ENCODE measurements around the gene JCHAIN. TPM values are rescaled to one million over a fixed set of nuclear protein-coding genes. Genes with fewer than 3 reads are reported as not detected.

JCHAIN gene
- total and polyA plus RNA-seq, 2 of the 8 experiments (the other 6 are each of a cell fraction or from before 2014, with no cell fraction given) = not detected

DNA sequence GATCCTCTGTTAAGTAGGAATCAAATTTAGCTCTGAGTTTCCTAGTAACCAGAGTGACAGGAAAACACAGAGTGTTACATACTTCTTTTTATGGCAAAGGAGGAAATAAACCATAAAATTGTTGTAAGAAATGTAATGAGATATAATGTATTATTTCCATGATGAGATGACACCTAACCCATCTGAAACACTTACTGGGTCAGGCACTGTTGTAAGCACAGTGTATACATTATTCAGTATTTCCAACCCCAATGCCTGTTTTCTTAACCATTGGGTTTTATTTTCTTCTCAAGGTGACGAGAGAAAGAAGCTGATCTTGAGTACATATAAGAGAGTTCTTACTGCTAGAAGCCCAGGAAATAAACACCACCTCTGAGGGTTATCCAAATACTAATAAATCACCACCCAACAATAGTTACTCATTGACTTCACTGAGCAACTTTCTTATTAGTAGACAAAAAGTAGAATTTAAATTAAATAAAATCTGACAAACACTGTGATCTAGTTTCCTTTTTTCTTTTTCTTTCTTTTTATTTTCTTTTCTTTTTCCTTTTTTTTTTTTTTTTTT, 42.0 kb downstream of the JCHAIN start:
- no peak overlapping the region for H2AK5ac ChIP-seq (ENCODE audit: low read depth, low read length)
- no peaks in the 10 kb centered on the region for H3K9me3 ChIP-seq (ENCODE audit: insufficient read depth in 2 of 2, low read depth in 1 of 2, low read length in 1 of 2)
- no peaks in the 10 kb centered on the region for H3K4me1 ChIP-seq (replicated peaks in 1 of 4; ENCODE audit: control insufficient read depth in 3 of 4, insufficient read depth in 4 of 4, low read length in 3 of 4)
- FAIRE-seq (no peak), DNase-seq (ENCODE audit: low read depth in 1 of 2, low spot score in 2 of 2) (no peak)
- H2AFZ ChIP-seq (ENCODE audit: low read length) = no peak overlapping the region
- no peak overlapping the region for H4K5ac ChIP-seq (ENCODE audit: insufficient read length, low read depth, low read length)
- POLR2A ChIA-PET (ENCODE audit: partially characterized antibody) = no interaction called here
- H3K4me2 ChIP-seq (ENCODE audit: insufficient read depth in 1 of 2, low read depth in 2 of 2, low read length in 2 of 2) = no peak overlapping the region
- H2BK12ac ChIP-seq (ENCODE audit: low read depth, low read length) = no peak overlapping the region
- H2BK20ac ChIP-seq (ENCODE audit: low read length) = no peak overlapping the region
- H3K18ac ChIP-seq (ENCODE audit: extremely low read depth, low read length) = no peak overlapping the region
- H3K56ac ChIP-seq (replicated peaks; ENCODE audit: insufficient read length, low read depth, low read length) = no peak overlapping the region
- CTCF ChIA-PET (ENCODE audit: partially characterized antibody) = interaction anchor here (1.0 kb wide), 1 partner anchor 9 kb away, joined by 3 read pairs; no protein-coding TSS in a partner anchor
- no peak overlapping the region for H2BK15ac ChIP-seq (ENCODE audit: low read length)
- no peak overlapping the region for H3K23ac ChIP-seq (ENCODE audit: insufficient read length)
- H3K4ac ChIP-seq (replicated peaks; ENCODE audit: insufficient read length, low read depth, low read length) = no peak overlapping the region
- no peak overlapping the region for H3K9ac ChIP-seq (replicated peaks in 1 of 4; ENCODE audit: extremely low read depth in 1 of 4, low read depth in 3 of 4, low read length in 3 of 4)
- H3K27me3 ChIP-seq (replicated peaks in 1 of 4; ENCODE audit: control insufficient read depth in 3 of 4, extremely low read depth in 1 of 4, insufficient read depth in 3 of 4, low read length in 3 of 4) = no peaks in the 10 kb centered on the region
- H2BK120ac ChIP-seq (replicated peaks; ENCODE audit: low read depth, low read length) = no peak overlapping the region
- no peak overlapping the region for H3K14ac ChIP-seq (ENCODE audit: insufficient read length)
- H3K36me3 ChIP-seq (ENCODE audit: control insufficient read depth in 2 of 4, insufficient read depth in 4 of 4, low read length in 3 of 4) = no peaks in the 10 kb centered on the region
- H3K27ac ChIP-seq (ENCODE audit: low read depth, low read length) = no peak overlapping the region
- no peaks in the 10 kb centered on the region for H3K79me1 ChIP-seq (ENCODE audit: low read depth, low read length)
- H4K91ac ChIP-seq (replicated peaks; ENCODE audit: insufficient read length, low read length) = no peak overlapping the region
- 94% methylated on average over 1 of the region's 1 CpG; no CpG with 5 or more reads in 1 of the 2 experiments for WGBS, 2 experiments (ENCODE audit: extremely low coverage in 1 of 2, insufficient coverage in 1 of 2, insufficient read length in 1 of 2, insufficient replicate concordance in 2 of 2, low coverage in 1 of 2, low lambda C conversion rate in 2 of 2, missing lambda C conversion rate in 1 of 2)
- no peaks in the 10 kb centered on the region for H3K23me2 ChIP-seq (ENCODE audit: low read depth, low read length)
- no peaks in the 10 kb centered on the region for H4K20me1 ChIP-seq (replicated peaks in 1 of 2; ENCODE audit: control insufficient read depth in 1 of 2, insufficient read depth in 2 of 2, low read length in 2 of 2)
- no peak overlapping the region for H3K4me3 ChIP-seq (ENCODE audit: extremely low read depth in 1 of 4, insufficient read depth in 2 of 4, low read depth in 3 of 4, low read length in 4 of 4)
- H3K79me2 ChIP-seq (ENCODE audit: control insufficient read depth in 1 of 2, insufficient read depth in 2 of 2, low read length in 2 of 2) = no peaks in the 10 kb centered on the region
- no peak overlapping the region for H4K8ac ChIP-seq (ENCODE audit: extremely low read depth, insufficient read depth, low read length)
- no peak overlapping the region for H2BK5ac ChIP-seq (ENCODE audit: low read depth, low read length)
- TF ChIP-seq HDAC6 (IDR thresholded peaks at IDR 0.05; ENCODE audit: low read depth, low read length) (no peak), SP4 (IDR thresholded peaks at IDR 0.05; ENCODE audit: low read length) (no peak), JUND (IDR thresholded peaks at IDR 0.05; ENCODE audit: low read length) (no peak), CEBPB (IDR thresholded peaks at IDR 0.05; ENCODE audit: low read depth, low read length) (no peak), EP300 (IDR thresholded peaks at IDR 0.05; ENCODE audit: borderline replicate concordance in 1 of 2, low read depth in 2 of 2, low read length in 2 of 2) (no peak), HDAC2 (IDR thresholded peaks at IDR 0.05; ENCODE audit: borderline replicate concordance in 1 of 2, low read depth in 2 of 2, low read length in 2 of 2) (no peak), YY1 (IDR thresholded peaks at IDR 0.05; ENCODE audit: low read depth, low read length) (no peak), CHD2 (IDR thresholded peaks at IDR 0.05; ENCODE audit: low read length) (no peak), NANOG (IDR thresholded peaks at IDR 0.05; ENCODE audit: insufficient read depth, low read depth, low read length, poor library complexity, severe bottlenecking) (no peak)

Measured in H1 (cell line).